GM18498 (cell line): ENCODE results near the gene SPEN.
"Not testable (repeated sequence)": the region's sequence is repeated elsewhere in the genome, so short reads cannot be mapped to it uniquely, and the experiment has no call there.

ENCODE experiments used
- ATAC-seq: cut with Tn5 transposase; IDR thresholded peaks from one replicate; pipeline ENCODE4 v1.9.1; 2021; ENCODE audit warnings: mild to moderate bottlenecking, moderate library complexity; ENCODE audit not compliant: unreplicated experiment

The SPEN gene

DNA sequence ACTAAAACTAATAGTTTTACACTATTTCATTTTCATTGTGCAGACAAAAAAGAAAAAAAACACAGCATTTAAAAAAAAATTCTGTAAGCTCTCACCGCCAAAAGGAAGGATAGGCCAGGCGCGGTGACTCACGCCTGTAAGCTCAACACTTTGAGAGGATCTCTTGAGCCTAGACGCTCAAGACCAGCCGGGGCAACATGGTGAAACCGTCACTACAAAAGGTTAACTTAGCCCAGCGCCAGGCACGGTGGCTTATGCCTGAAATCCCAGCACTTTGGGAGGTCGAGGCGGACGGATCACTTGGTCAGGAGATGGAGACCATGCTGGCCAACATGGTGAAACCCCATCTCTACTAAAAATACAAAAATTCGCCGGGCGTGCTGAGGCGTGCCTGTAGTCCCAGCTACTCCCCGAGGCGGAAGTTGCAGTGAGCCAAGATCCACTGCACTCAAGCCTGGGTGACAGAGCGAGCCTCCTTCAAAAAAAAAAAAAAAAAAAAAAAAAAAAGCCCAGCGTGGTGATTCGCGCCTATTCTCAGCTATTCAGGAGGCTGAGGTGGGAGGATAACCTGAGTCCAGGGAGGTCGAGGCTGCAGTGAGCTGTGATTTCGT is 14.3 kb upstream of the SPEN start:
- no peak for ATAC-seq

DNA sequence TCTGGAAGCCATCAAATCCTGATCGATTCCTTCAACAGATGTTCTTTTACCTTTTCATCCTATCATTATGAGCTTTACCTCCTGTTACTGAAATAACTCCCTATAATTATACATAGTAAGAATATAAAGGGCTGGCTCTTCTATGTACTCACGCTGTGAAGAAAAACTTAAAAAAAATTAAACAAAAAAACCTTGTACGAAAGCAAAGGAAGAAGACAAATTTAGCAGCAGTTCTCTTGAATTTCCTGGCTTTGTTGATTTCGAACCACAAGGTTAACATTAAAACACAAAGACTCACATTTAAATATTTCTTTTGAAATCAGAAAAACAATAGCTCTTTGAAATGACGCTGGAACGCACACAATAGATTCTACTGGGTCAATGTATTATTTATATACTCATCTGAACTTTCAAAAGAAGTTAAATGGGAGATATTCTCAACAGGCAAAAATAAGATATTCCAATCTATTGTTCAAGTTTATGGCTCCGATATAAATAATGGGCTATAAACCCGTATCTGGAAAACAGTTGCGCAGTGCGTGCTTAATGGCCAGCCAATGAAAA is 13.6 kb upstream of the SPEN start:
- no peak for ATAC-seq

DNA sequence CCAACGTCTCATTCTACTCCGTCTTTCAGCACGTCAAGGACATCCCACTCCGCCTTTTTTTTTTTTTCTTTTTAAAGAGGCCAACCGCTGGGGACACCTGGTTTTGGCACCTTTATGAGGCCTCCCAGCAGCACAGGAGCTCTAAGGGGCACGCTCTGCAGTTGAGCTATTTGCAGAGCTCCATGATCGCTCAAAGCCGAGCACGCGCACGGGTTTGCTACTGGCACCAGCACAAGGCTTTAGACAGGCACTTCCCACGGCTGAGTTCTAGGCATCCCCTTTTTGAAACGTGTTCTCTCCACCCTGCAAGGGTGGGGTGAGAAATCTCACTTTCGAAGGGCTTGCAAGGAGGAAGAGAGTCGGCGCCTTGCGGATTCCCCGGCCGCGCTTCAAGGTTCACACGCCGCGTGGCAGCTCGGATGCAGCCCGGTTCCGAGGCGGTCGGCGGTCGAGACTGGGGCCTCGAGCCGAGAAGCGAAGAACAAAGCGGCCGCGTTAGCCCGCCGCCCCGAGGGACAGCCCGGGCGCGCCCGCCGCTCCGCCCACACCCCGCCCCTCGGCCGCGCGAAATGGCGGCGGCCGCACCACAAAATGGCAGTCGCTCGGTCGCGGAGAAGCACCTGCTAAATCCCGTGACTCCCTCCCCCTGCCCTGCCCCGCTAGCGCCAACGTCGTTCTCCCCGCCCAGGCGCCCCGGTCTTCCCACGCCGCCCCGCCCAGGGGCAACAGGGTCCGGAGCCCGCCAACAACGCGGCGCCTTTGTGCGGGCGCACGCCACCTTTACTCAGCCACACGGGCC is 12.9 kb upstream of the SPEN start:
- peak; percentile 56 for ATAC-seq

DNA sequence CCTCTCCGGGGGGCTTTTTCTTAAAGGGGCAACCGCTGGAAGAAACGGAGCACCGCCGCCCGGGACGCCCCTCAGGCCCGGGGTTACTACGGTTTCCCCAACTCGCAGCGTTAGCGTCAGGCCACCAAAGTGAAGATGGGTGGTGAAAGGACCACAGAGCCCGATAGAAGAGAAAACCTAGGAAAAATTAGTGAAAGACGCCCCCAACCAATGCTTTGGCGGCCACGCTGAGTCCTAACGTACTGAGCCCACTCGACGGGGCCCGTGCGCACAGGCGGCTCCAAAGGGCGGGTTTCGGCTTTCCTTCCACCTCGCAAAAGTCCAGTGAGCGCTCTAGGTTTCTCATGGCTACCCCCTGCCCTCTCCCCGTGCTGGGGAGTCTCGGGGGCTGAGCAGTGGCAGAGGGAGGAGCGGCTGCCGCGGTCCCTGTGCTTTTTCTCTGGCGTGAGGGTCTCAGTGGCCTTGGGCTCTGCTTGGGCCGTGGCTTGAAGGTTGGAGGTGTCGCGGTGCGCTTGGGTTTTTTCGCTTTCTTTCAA is 12.2 kb upstream of the SPEN start:
- ATAC-seq: peak; percentile 5

DNA sequence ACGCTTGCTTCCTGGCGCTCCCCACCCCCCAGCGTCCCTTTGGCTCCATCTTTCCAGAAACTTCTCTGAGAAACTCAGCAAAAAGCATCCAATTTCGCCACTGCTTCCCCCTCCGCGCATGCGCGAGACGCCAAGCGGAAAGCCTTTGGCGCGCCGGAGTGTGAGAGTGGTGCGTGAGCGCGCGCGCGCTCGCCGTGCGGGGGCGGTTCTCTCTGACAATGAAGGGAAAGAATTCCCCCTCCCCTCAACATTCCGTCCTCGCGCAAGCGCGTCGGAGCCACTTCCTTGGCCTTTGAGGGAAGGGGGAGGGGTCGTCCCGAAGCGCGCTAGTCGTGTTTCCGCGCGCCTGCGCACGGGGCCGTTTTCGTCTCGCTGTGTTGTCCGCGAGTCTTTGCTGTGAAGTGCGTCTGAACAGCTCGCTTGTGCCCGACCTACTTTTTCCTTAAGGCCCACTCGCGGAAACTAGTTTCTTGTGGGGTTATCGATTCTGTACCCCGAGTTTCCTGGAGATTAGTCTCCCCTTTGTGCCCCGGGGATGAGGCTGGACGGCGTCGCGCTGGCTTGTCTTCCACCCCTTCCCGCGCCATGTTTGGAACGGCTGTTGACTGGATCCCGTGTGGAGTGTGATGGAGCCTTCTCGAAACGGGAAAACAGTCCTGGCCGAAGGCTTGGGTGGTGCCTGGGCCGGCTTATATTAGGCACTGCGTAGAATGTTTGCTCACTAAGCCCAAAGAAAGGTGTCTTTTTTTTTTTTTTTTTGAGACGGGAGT is 11.6 kb upstream of the SPEN start:
- ATAC-seq: peak; percentile 55

DNA sequence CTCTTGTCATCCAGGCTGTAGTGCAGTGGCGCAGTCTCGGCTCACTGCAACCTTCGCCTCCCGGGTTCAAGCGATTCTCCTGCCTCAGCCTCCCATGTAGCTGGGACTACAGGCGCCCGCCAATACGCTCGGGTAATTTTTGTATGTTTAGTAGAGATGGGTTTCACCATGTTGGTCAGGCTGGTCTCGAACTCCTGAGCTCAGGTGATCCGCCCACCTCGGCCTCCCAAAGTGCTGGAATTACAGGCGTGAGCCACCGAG is 11.1 kb upstream of the SPEN start:
- ATAC-seq: not testable (repeated sequence)

DNA sequence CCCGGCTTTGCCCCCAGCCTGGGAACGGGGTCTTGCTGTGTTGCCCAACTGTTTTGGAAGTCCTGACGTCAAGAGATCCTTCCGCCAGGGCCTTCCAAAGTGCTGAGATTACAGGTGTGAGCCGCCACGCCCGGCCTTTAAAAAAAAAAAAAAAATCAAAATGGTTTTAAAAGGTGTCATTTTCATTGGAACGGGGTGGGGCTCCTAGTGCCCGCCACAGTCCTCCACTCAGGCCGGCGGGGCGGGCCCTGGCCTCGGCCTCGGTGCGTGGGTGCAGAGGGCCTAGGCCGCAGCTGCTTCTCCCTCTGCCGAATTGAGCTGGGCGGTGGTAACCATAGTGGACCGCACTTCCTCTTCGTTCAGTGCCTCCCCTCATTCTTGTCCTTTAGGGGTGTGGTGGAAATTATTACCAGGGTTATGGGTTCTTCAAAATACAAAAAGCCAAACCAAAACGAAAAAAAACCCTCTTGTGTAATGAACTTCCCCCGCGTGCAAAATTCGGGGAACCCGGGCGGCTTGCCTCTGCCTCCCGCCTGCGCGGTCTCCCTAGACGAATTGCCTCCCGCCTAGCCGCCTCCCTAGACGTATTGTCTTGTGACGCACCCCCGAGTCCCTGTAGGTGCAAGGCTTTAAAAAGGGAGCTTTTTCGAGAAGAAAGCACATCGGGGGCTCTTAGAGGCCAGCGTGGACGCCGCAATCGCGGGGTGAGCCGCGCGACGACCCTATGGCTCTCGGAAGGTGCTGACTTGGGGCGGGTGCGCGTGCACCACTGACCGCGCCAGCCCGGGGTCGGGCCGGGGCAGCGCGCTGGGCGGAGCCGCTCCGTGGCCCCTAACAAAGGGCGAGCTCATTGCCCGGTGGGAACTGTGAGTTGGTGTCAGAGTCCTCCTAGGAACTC is 10.5 kb upstream of the SPEN start:
- no peak for ATAC-seq

DNA sequence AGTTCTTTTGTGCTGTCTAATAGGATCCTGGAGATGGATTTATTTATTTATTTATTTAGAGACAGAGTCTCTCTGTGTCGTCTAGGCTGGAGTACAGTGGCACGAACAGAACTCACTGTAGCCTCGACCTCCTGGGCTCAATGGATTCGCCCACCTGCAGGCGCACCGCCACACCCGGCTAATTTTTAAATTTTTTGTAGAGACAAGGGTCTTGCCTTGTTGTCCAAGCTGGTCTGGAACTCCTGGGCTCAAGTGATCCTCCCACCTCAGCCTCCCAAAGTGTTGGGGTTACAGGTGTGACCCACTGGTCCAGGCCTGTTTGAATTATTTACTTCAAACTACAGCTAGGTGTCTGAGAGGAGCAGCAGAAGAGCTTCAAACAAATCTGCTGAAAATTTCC is 9.6 kb upstream of the SPEN start:
- ATAC-seq: no peak

DNA sequence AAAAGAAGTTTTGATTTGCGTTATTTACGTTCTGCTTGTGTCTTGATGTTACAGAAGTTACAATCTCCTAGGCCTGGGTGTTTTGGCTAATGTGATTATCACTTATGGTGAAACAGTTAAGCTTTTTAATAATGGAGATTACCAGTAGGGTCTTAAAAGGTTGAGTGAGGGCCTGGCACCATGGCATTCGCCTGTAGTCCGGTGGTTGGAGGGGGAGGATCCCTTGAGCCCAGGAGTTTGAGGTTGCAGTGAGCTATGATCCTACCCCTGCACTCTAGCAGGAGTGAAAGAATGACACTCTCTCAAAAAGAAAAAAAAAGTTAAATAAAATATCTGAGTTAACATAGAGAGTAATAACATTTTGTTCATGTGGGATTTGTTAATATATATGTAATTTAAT is 8.8 kb upstream of the SPEN start:
- no peak for ATAC-seq

DNA sequence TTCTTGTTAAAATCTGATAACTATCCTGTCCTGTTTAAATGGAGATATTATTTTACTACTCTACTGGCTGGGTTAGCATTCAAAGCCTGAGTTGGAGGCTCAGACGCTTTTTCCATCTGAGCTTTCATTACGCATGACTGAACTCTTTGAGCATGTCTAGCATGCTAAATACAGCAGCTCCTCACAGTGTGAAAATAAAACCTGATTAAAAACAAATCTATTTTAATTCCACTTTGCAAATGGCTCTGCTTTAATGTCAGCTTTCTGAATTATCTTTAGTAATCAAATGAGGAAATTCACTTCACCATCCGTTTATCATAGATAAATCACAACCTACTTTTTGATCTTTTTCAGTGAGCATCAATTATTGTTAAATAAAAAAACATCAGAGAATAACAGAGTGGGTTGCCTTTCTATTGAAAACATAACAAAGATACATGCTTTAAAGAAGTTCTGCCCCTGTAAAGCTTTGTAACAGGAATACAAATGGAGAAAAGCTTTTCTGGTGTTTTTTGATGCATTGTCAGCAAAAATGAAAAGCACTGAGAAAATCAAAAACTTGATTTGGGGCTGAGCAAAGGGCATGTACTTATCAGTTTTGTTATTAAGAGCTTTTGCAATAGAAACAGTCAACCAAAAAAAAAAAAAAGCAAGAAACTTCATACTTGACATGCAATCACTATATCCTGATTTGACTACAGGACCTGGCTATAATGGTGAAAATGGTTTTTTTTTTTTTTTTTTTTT is 3.5 kb upstream of the SPEN start:
- ATAC-seq: no peak

DNA sequence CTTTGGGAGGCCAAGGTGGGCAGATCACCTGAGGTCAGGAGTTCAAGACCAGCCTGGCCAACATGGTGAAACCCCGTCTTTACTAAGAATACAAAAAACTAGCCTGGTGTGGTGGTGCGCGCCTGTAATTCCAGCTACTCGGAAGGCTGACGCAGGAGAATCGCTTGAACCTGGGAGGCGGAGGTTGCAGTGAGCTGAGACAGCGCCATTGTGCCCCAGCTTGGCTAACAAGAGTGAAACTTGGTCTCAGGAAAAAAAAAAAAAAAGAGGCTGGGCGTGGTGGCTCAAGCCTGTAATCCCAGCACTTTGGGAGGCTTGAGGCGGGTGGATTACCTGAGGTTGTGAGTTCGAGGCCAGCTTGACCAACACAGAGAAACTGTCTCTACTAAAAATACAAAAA is 1.5 kb upstream of the SPEN start:
- not testable (repeated sequence) for ATAC-seq

DNA sequence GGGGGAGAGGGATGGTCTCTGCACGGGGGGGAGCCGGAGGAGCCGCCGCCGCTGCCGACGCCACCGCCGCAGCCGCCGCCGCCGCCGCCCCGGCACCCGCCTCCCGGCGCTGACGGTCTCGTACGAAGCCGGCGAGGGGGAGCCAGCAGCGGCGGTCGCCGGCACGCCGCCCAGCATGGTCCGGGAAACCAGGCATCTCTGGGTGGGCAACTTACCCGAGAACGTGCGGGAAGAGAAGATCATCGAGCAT is 311 bp downstream of the SPEN start:
- ATAC-seq: no peak

DNA sequence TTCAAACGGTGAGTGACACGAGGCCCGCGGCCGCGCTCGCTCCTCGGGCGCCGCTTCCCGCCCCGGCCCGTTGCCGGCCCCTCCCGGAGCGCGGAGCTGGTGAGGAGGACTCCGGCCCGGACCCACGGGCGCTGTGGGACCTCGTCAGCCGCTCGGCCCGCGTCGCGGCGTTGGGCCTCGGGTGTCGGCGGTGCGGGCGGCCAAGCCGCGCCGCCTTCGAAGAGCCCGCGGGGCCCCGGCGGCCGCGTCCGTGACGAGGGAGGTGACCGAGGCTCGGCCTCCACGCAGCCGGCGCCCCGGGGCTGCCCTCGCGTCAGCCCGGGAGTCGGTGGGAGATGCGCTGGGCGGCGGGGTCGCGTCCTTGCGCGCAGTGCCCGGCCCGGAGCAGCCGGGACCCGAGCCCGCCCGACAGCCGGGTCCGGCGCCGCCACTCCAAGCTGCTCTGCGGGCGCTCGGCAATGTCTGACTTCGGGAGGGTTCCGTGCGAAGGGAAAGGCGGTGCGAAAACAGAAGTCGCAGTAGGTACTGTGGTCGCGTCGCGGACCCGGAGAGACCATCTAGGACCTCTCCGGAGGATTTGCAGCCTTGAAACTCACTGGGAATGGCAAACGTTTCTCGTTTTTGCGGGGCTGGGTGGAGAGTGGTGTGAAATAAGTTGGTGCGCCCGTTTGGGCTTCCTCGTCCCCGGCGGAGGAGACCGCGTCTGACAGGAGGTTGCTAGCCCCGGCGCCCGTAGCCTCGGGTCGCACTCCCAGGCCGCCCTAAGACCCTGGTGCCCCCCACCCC is 829 bp downstream of the SPEN start:
- peak; percentile 22 for ATAC-seq

DNA sequence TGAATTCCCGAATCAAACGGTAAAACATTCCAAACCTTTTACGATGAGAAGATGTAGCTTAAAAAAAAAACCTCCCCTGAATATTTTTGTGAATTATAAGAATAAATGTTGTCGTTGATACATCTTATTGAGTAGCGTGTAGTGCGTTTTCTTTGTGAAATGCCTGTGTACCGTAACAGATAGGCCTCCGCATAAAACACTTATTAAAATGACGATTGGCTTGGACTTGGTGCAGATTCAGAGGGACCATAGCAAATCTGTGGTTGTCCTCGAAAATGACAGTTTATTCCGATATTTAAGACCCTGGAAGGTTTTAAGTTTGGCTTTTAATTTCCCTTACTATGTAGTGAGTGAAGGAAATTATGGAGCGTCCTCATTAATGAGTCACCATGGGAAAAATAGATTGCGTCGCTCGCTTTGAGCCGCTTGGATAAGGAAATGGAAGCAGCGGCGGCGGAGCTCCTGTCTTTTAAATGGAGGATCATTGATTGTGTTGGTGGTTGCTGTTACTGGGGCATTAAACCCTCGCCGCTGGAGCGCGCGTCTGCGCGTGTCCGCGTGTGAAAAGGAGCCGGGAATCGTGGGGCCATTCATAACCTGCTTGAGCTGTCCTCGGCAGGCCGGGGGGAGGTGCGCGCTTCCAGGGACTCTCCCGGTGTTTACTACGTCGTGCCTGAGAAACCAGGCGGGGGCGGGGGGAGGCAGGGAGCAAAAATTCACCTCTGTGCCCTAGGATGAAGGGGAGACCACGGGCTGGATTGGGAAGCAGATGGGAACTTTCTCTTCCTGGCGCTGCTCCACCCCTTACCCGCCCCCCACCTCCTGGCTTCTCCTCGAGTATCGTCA is 1.6 kb downstream of the SPEN start:
- no peak for ATAC-seq

DNA sequence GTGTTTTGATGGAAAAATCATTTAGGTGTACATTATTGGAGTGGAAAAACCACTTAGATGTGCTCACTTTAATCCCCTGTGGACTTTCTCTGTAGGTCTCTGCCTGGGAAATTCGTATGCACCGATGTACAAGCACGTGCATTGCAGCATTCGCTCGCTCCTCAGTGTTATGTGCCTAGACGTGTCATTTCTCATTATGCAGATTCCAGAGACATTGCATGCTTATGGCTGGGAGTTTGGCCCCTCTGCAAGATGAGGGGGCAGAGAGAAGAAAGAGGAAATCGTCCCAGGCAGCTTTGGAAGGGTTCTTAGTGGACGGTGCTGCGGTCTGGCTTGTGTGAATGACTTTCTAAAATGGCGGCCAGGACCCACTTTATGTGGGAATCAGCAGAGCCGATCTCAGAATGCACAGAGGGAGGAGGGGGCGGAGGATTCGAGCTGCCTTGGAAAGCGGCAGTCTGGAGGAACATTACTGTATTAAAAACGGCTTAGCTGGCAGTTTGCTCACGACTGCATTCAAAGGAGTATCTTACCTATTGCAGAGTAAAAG is 2.3 kb downstream of the SPEN start:
- ATAC-seq: no peak

DNA sequence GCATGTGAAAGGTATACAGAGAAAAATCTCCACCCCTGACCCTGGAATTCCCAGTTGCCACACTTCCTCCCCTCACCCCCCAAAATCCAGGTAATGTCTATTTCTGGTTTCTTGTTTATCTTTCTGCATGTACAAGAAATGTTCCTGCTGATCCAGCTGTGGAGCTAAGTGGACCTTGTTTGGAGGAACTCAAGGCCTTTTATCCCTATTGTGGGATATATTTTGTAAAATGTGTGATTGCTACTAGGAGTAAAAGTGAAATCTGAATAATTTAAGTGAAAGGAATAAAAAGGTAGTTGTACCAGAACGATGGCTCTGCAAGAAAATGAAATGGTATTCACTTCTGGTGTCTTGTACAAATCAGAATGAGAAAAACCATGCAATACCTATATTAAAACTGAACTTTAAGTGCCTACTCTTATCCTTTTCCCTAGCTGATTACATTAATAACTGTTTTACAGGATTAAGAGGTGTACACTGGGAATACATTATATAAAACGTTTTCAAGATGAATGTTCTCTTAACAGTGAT is 3.0 kb downstream of the SPEN start:
- no peak for ATAC-seq

DNA sequence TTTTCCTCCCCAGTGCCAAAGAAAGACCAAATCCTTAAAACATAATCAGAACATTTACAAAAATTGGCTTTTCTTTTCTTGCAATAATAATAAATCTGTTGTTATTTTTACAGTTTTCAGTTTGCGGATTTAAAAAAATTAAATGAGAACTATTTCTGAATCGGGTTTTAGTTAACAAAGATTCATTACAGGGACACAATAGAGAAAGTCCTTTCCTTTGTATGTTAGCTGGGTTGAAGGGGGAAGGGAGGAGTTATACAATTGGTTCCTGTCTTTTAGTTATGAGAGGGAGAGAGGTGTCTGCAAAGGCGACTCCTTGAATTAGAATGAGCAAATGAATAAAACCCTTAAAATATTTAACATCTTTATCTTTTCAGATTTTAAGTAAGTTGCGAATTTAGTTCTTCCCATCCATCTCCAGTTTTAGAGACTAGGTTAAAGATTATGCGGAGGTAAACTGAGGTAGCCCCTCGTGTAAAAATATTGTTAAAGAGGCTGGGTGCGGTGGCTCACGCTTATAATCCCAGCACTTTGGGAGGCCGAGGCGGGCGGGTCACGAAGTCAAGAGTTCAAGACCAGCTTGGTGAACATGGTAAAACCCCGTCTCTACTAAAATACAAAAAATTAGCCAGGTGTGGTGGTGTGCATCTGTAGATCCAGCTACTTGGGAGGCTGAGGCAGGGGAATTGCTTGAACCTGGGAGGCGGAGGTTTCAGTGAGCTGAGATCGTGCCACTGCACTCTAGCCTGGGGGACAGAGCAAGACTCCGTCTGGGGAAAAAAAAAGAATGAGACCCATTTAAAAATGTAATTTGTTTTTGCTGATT is 3.9 kb downstream of the SPEN start:
- no peak for ATAC-seq
